CD4-positive, alpha-beta T cell treated with Interleukin-21 for 1 hour (primary cell): Measurements from ENCODE around the gene BCL2.

ENCODE experiments used
- DNase-seq: peaks from one replicate; pipeline ENCODE4 v3.0.0-alpha.2; 2020

BCL2 gene

DNA sequence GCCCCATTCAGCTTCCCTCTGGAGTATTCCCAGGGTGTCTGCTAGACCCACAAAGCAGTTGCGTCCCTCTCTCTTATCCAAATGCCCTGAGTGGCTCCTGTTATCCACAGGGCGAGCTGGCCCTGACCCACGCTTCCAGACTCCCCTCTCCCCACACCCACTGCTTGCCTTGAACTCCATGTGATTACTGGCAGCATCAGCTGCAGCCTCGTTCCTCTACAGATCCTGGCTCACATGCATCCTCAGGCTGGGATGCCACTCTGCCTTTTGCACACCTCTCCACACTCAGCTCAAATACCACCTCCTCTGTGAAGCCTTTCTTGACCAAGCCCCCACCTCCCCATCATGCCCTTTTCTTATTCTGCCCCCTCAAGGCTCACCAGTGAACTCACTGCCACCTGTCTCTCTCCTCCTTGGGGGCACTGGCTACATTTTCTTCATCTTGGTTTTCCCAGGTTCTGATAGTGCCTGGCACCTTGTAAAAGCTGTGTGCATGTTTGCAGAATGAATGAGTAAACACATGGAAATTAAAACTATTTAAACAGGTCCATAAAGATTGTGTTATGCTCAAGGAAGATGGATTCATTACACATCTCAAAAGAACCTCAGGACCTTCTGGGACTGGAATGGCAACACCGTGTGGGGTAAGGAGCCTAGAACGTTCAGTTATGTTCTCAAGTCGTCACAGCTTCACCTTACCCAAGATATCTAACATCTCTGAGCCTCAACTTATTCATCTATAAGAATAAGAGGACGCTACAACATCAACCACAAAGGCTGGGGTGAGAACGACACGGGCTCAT lies 165.0 kb downstream of the BCL2 start:
- DNase-seq, result no peak

DNA sequence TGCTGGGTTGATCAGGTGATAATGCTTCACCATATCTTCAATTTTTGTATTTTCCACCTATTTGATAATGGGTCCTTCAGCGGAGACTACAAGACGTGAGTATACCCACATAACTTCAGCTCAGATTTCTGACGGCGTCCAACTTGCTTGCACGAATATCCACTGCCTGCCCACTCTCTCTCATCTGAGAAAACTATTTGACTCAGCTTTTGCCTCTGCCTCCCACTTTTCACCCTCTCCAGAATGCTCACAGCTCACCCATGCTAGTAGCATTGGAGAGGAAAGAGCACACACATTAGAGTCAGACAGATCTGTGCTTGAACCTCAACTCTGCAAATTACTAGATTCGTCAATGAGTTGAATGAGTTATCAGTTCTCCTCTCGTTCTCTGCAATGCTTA lies 166.8 kb downstream of the BCL2 start:
- no peak for DNase-seq

- DNase-seq, result peak; percentile 54
Measured at GRCh38 chr18:63152096-63152495, 167.5 kb downstream of the BCL2 start.

GRCh38 chr18:63151539-63151938 lies 168.0 kb downstream of the BCL2 start:
- no peak for DNase-seq

- DNase-seq, result no peak
Measured at GRCh38 chr18:63150942-63151421, 168.6 kb downstream of the BCL2 start.

- no peak for DNase-seq
Measured at GRCh38 chr18:63150326-63150725, 169.2 kb downstream of the BCL2 start.

DNA sequence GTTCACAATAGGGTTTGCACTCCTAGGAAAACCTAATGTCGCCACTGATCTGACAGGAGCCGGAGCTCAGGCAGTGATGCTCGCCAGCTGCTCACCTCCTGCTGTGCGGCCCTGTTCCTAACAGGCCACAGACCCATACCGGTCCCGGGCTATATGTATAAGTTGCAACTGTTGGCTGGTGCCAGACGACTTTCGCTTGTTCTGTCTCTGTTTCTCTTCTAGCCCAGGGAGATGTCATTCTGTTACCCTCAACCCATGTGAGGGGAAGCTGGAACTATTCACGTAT lies 170.3 kb downstream of the BCL2 start:
- DNase-seq, result no peak

DNA sequence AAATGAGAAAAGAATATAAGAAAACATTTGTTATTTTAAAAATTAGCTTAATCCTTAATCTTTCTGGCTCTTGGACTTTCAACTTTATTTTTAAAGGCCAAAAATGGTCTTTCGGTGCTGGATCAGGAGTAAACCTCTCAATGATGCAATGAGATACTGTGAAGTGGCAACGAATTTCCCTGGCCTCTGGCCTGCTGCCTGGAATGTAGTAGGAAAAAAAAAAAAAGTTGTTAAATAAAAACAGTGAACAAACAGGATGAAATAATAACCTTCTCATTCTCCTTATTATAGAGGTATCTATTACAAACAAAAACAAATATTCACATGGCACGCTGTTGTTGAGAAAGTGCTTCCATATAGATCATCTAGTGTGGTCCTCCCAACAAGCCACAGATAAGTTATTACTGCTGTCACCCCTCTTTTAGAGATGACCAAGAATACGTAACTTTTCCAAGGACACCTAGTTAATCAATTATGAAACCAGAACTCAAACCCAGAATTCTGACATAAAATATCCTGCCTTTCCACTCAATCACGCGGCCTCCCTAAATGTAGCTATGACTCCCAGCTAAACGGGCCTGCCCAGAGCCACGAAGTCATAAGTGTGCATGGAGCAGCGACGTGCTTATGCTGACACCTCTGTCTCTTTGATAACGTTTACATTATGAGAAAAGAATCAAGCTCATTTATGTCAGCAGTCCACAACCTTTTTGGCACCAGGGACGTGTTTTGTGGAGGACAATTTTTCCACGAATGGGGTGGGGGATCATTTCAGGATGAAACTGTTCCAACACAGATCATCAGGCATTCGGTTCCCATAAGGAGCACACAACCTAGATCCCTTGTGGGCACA lies 170.9 kb downstream of the BCL2 start:
- no peak for DNase-seq

- no peak for DNase-seq
Measured at GRCh38 chr18:63147973-63148372, 171.6 kb downstream of the BCL2 start.

- DNase-seq, result no peak
Measured at GRCh38 chr18:63146828-63147409, 172.7 kb downstream of the BCL2 start.

- no peak for DNase-seq
Measured at GRCh38 chr18:63145851-63146555, 173.6 kb downstream of the BCL2 start.

- no peak for DNase-seq
Measured at GRCh38 chr18:63145166-63145850, 174.3 kb downstream of the BCL2 start.

DNA sequence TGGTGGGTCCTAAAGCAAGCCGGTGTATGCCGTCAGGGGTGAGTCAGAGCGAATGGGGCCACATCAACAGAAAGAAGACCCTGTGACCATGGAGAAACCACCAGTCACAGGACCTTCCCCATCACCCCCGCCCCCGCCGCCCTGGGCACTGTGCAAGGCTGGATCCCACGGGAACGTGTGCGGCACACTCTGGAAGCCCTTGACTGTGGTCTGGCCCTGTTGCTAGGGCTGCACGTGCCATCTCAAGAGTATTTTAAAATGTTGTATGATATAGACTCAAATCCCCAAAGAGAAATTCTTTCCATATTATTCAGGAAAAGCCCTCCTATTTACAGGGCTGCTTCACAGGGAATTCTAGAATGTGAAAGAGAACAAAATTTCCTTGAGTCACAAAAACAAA lies 174.8 kb downstream of the BCL2 start:
- DNase-seq, result no peak

GRCh38 chr18:63143330-63143771 lies 176.2 kb downstream of the BCL2 start:
- no peak for DNase-seq

- no peak for DNase-seq
Measured at GRCh38 chr18:63142594-63143225, 176.9 kb downstream of the BCL2 start.

DNA sequence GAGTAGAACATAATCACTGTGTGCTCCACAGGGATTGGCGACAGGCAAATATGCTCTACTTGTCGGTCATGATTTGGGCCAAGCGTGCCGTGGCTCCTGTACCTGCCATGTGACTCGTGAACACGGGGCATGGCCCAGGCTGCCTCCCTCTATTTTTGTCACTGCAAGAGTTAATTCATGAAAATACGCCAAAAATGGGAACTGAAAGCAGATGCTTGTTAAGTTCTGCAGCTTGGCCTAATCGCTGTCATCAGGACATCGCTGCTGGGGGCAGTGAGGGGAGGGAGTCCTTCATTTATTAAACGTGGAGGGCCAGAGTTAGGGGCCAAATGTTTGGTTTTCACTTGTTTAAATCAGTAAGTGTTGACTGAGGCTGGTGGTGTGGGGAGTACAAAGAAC lies 177.8 kb downstream of the BCL2 start:
- DNase-seq, result no peak

DNA sequence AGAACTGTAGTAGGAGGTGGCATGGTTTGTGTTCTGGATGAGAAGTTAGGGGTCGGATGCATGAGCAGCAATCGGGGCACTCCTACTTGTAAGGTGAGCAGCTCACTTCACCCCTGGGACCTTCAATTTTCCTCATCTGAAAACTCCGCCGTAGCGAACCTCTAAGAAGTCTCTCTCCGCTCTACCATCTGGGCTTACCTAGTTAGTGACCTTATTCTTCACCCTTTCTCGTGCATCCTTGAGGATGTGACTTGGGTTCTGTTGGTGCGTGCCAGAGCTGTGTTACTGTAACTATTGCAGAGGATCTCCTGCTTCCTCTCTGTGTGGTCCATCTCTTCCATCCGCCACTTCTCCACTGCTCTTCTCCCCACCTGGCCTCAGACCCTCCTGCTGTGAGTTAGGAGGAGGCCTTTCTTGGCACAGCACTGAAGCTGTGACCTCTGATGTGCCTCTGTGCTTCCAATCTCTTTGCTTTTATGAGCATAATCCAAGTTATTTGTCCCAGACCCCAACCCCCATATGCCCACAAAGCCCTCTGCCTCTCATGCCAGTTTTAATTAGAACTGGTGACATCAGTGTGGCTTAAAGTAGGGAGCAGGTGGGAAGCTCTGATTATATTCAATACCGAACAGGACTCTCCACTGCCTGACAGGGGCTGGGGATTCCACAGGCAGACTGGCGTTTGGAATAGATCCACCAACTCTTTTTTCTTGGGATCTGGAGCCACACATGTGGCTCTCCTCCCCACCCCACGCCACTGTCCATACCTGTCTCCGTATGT lies 178.4 kb downstream of the BCL2 start:
- DNase-seq, result no peak

DNA sequence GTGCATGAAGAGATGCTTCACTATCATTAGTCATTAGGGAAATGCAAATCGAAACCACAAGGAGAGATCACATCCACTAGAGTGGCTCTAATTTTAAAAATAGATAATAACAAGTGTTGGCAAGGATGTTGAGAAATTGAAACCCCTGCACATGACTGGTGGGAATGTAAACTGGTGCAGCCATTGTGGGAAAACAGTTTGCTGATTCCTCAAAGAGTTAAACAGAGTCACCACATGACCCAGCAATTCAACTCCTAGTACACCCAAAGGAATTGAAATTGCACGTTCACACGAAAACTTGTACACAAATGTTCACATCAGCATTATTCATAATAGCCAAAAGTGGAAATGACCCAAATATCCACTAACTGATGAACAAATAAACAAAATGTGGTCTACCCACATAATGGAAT lies 179.5 kb downstream of the BCL2 start:
- DNase-seq, result no peak

GRCh38 chr18:63138436-63139340 lies 180.9 kb downstream of the BCL2 start:
- DNase-seq, result no peak

DNA sequence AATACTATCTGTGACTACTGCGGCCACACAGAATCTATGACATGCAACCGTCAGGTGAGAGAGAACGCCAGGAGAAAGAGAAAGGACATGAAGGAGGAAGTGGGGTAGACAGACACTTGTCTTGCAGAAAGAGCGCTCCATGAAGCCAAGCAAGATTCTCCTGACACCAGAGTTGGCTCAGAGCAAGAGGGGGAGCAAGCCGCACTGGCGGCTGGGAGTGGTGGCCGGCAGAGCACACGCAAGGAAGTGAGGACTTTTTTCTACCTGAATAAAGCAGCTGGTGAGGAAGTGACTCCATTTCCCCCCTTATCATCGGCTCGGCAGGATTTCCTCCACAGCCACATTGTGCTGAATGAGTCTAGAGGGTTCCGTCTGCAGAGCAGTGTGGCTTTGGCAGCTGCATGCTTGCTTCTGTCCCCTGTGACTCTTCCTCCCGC lies 181.6 kb downstream of the BCL2 start:
- DNase-seq, result peak; percentile 65
